GM12874 (cell line): ENCODE results near the gene KCTD1.

Source experiments
- TF ChIP-seq, protein P1 (sequence below): IDR thresholded peaks from 2 replicates; pipeline ENCODE4 v1.5.1; 2011; ENCODE audit warnings: low read depth, mild to moderate bottlenecking, control low read depth, low read length, moderate library complexity; ENCODE audit not compliant: insufficient read depth

Gene KCTD1

DNA sequence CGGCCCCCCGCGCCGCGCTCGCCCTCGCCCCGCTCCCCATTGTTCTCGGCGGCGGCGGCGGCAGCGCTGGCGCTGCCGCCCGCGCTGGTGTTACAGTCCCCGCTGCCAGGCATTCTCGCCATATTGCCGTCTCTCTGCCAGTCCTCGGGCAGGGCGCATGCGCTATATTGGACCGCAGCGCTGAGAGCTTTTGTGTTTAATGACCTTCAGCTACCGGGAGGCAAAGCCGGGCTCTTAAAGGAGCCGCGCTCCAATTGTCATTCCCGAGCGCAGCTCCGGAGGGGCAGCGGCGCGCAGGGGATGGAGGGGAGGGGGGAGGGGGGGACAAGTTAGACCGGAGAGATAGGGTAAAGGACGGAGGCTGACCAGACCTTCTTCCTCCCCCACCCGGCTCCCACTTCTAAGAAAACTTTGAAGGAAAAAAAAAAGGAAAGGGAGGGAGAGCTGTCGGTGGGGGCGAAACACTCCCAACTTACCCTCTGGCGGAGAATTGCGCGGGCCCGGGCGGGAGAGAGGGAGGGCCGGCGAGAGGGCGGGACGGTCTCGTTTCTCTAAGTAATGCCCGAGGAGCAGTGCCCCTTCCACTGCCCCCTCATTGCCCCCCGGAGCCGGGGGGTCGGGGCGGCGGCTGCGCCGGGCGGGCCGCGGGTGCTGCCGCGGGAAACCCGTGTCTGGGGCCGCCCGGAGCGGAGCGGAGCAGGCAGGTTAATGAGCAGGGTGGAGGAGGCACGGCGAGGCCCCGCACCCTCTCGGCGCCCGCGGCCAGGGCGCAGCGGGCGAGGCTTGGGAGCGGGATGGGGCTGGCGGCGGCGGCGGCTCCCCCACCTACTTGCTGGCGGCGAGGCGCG lies at the start of gene KCTD1:
Gene KCTD1 (minus strand): TSS at position 139 of the 848 bp plus-strand sequence. CDS start 17 bp downstream, at position 122.
- TF ChIP-seq, protein P1, sequence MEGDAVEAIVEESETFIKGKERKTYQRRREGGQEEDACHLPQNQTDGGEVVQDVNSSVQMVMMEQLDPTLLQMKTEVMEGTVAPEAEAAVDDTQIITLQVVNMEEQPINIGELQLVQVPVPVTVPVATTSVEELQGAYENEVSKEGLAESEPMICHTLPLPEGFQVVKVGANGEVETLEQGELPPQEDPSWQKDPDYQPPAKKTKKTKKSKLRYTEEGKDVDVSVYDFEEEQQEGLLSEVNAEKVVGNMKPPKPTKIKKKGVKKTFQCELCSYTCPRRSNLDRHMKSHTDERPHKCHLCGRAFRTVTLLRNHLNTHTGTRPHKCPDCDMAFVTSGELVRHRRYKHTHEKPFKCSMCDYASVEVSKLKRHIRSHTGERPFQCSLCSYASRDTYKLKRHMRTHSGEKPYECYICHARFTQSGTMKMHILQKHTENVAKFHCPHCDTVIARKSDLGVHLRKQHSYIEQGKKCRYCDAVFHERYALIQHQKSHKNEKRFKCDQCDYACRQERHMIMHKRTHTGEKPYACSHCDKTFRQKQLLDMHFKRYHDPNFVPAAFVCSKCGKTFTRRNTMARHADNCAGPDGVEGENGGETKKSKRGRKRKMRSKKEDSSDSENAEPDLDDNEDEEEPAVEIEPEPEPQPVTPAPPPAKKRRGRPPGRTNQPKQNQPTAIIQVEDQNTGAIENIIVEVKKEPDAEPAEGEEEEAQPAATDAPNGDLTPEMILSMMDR, result no peak

GRCh38 chr18:26593365-26594320 lies 45.3 kb upstream of the KCTD1 start:
- TF ChIP-seq, protein P1, result no peak

DNA sequence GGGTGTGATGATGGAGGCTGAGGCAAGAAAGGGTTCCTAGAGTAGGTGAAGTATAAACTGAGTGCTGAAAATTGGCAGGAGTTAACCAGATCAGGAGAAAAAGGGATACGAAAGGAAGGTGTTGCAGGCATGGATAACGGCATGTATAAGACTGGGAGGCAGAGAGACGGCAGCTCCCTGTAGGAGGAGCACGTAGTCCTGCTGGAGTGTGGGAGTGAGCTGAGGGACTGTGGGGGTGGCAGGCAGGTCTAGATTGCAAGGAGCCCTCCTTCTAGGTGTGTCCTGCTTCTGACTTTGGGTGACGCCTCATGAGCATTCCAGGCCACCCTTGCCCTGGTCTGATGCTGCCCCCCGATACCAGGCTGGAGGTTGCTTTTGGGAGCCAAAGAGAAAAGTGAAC lies 36.4 kb upstream of the KCTD1 start:
- TF ChIP-seq, protein P1, result no peak

- TF ChIP-seq, protein P1, result no peak
These were observed 31.7 kb upstream of the KCTD1 start for GRCh38 chr18:26579941-26580618.

GRCh38 chr18:26575865-26576217 lies 27.5 kb upstream of the KCTD1 start:
- TF ChIP-seq, protein P1, result no peak

DNA sequence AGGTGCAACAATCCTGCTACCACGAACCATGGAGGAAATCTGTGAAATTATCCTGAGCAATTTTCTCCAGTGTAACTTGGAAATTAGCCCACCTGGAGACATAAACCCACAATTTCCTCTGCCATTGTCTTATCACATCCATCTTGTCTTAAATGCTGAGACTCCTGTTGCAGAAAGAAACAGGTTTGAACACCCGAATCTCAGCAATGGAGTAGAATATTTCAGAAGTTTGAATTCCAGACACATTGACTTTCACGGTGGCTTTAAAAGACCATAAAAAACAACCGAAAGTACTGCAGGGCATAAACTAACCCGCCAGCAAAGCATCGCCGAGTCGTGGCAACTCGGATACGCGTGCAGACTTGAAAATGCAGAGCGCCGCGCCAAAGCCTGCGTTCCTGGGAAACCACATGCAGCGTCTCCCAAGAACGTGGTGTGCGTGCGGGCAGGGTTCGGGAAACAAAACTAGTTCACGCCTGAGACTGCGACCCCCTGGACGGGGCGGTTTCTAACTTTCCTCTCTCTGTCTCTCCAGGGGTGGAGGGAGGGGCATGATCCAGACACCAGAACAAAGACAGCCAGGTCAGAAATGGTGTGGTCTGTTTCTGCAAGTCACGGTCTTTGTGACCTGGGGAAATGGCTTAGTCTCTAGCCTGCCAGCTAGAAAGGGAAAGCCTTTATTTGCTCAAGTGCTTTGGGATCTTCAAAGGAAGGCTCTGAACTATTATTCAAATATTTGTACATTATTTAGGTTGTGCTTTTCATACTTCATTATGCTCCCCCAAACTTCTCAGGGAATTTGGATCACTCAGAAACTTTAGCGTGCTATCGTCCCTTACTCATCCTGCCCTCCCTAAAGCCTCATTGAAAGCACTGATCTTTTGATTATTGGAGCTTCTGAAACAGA lies 26.9 kb upstream of the KCTD1 start:
- TF ChIP-seq, protein P1, result no peak
